ENCODE data around the gene NATD1.

Gene NATD1

GRCh38 chr17:21288571-21289017, 35.4 kb upstream of the NATD1 start:
- H3K27ac ChIP-seq (ENCODE audit: low read depth, low read length): no peak overlapping the region
- H3K27me3 ChIP-seq (ENCODE audit: insufficient read depth, low read length): peaks cover 5% of the 10 kb centered on the region
- no peak overlapping the region for H3K4me3 ChIP-seq (ENCODE audit: low read length)
- H3K9me3 ChIP-seq (ENCODE audit: insufficient read depth, low read depth, low read length): peaks cover 6% of the 10 kb centered on the region; the same call in 1 of the 2 replicates
- H3K4me1 ChIP-seq (ENCODE audit: insufficient read depth, low read length): peaks cover 18% of the 10 kb centered on the region
- no peak overlapping the region for H3K9ac ChIP-seq (ENCODE audit: low read depth, low read length)
- no peaks in the 10 kb centered on the region for H3K36me3 ChIP-seq (ENCODE audit: insufficient read depth, low read length)
- WGBS: 87% methylated on average over 6 of the region's 6 CpGs

- H3K9ac ChIP-seq (ENCODE audit: low read depth, low read length): peak overlapping the region; percentile 37; the same call in 1 of the 2 replicates
- H3K27me3 ChIP-seq (ENCODE audit: insufficient read depth, low read length): peaks cover 12% of the 10 kb centered on the region
- no peak overlapping the region for H3K27ac ChIP-seq (ENCODE audit: low read depth, low read length)
- peaks cover 4% of the 10 kb centered on the region; the same call in 1 of the 2 replicates for H3K9me3 ChIP-seq (ENCODE audit: insufficient read depth, low read depth, low read length)
- H3K4me1 ChIP-seq (ENCODE audit: insufficient read depth, low read length): peaks cover 18% of the 10 kb centered on the region
- no peaks in the 10 kb centered on the region for H3K36me3 ChIP-seq (ENCODE audit: insufficient read depth, low read length)
- H3K4me3 ChIP-seq (ENCODE audit: low read length): no peak overlapping the region
- WGBS: 83% methylated on average over 18 of the region's 18 CpGs
Measured at GRCh38 chr17:21287703-21288449, 34.7 kb upstream of the NATD1 start.

DNA sequence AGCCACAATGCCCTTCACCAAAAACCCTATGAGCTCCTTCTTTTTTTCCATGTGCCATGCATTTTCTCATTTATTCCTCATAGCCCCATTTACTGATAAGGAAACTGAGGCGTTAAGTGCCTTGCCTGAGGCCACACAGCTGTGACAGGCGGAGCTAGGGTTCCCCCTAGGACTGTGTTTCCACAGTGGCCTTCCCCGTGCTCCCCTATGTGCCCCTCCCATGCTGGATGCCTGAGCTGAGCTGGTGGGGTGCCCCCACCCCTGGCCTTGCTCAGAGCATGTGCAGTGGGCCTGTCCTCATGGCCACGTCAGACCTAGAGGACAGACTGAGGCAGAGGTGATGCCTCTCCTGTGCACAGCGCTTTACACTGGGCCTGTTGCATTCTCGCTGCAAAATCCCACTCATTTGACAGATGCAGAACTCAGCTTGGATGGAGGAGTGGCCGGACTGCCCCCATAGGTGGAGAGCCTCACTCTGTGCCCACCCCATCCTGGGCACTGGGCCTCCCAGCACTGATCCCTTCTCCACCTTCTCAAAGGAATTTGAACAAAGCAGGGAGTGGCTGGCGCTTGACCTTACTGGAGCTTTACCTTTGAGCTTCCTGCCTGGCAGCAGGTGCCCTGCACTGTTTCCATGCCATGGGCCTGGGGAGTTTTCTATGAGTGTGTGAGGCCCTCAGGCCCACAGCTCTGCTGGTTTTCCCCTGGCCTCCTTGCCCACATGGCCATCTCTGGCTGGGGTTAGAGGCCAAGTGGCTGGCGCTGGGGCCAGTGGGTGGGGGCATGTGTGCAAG, 33.9 kb upstream of the NATD1 start:
- H3K27me3 ChIP-seq (ENCODE audit: insufficient read depth, low read length): peaks cover 20% of the 10 kb centered on the region
- peak overlapping the region; percentile 37; the same call in 1 of the 2 replicates for H3K9ac ChIP-seq (ENCODE audit: low read depth, low read length)
- H3K4me1 ChIP-seq (ENCODE audit: insufficient read depth, low read length): peaks cover 18% of the 10 kb centered on the region
- 90% methylated on average over 9 of the region's 9 CpGs for WGBS
- H3K9me3 ChIP-seq (ENCODE audit: insufficient read depth, low read depth, low read length): no peaks in the 10 kb centered on the region
- H3K4me3 ChIP-seq (ENCODE audit: low read length): no peak overlapping the region
- H3K27ac ChIP-seq (ENCODE audit: low read depth, low read length): no peak overlapping the region
- H3K36me3 ChIP-seq (ENCODE audit: insufficient read depth, low read length): no peaks in the 10 kb centered on the region

- 43% methylated on average over 16 of the region's 16 CpGs for WGBS
Measured at GRCh38 chr17:21286066-21286770, 33.0 kb upstream of the NATD1 start.

GRCh38 chr17:21285164-21286065, 32.2 kb upstream of the NATD1 start:
- Histone ChIP-seq H3K27ac (ENCODE audit: low read depth, low read length) (no peak overlapping the region), H3K36me3 (ENCODE audit: insufficient read depth, low read length) (no peaks in the 10 kb centered on the region), H3K9ac (ENCODE audit: low read depth, low read length) (peak overlapping the region; percentile 68), H3K4me1 (ENCODE audit: insufficient read depth, low read length) (peaks cover 18% of the 10 kb centered on the region), H3K9me3 (ENCODE audit: insufficient read depth, low read depth, low read length) (no peaks in the 10 kb centered on the region), H3K27me3 (ENCODE audit: insufficient read depth, low read length) (peaks cover 24% of the 10 kb centered on the region), H3K4me3 (ENCODE audit: low read length) (peak overlapping the region; percentile 87)
- WGBS: 23% methylated on average over 16 of the region's 16 CpGs

More at GRCh38 chr17:21286066-21286770, 33.0 kb upstream of the NATD1 start:
- Histone ChIP-seq H3K9me3 (ENCODE audit: insufficient read depth, low read depth, low read length) (no peaks in the 10 kb centered on the region), H3K4me1 (ENCODE audit: insufficient read depth, low read length) (peaks cover 18% of the 10 kb centered on the region), H3K27me3 (ENCODE audit: insufficient read depth, low read length) (peaks cover 24% of the 10 kb centered on the region), H3K4me3 (ENCODE audit: low read length) (peak overlapping the region; percentile 87), H3K36me3 (ENCODE audit: insufficient read depth, low read length) (no peaks in the 10 kb centered on the region), H3K27ac (ENCODE audit: low read depth, low read length) (no peak overlapping the region), H3K9ac (ENCODE audit: low read depth, low read length) (peak overlapping the region; percentile 42; the same call in 1 of the 2 replicates)

DNA sequence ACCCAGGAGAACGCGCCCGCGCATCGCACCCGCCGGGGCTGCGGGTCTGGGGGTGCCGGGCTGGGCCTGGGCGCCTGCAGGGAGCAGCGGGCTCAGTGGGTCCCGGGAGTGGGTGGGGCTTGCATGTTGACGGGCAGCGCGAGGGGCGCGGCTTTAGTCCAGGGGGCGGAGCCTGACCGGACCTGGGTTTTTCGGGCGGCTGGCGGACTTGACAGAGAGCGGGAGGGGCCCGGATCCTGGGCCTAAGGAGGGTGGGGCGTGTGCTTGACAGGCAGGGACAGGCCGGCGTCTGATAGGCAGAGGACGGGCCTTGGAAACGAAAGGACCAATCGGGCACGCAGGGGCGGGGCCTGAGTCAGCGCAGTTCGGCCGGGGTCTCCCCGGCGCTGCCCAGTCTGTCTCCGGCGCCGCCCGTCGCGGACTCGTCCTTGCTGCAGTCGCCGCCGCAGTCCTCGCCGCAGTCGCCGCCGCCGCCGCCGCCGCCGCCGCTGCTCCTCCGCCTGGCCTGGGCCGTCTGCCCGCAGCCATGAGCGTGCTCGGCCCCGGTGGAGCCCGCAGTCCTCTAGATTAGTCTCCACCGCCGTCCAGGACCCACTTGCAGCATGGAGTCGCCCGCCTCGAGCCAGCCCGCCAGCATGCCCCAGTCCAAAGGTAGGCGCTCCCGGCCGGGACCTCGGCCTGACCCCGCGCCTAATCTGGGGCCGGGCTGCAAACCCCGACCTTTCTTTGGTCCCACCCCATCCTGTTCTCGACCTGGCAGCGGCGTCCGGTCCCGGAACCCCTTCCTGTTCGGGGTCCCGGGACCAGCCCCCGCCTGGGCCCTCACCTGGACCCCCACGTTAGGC, 31.3 kb upstream of the NATD1 start, which contains the start of gene MAP2K3:
Gene MAP2K3, plus strand, starts transcription at position 393 of the 845 bp plus-strand sequence. Its CDS starts 210 bp downstream, at position 603.
- H3K4me1 ChIP-seq (ENCODE audit: insufficient read depth, low read length): peaks cover 18% of the 10 kb centered on the region
- under 1% methylated on average over 88 of the region's 88 CpGs for WGBS
- no peak within 1 kb of the TSS for H3K27ac ChIP-seq (ENCODE audit: low read depth, low read length)
- H3K9ac ChIP-seq (ENCODE audit: low read depth, low read length): peak within 1 kb of the TSS; percentile 68
- peaks cover 24% of the 10 kb centered on the region for H3K27me3 ChIP-seq (ENCODE audit: insufficient read depth, low read length)
- peak within 1 kb of the TSS; percentile 87 for H3K4me3 ChIP-seq (ENCODE audit: low read length)
- H3K9me3 ChIP-seq (ENCODE audit: insufficient read depth, low read depth, low read length): no peaks in the 10 kb centered on the region
- no peaks in the 10 kb centered on the region for H3K36me3 ChIP-seq (ENCODE audit: insufficient read depth, low read length)

DNA sequence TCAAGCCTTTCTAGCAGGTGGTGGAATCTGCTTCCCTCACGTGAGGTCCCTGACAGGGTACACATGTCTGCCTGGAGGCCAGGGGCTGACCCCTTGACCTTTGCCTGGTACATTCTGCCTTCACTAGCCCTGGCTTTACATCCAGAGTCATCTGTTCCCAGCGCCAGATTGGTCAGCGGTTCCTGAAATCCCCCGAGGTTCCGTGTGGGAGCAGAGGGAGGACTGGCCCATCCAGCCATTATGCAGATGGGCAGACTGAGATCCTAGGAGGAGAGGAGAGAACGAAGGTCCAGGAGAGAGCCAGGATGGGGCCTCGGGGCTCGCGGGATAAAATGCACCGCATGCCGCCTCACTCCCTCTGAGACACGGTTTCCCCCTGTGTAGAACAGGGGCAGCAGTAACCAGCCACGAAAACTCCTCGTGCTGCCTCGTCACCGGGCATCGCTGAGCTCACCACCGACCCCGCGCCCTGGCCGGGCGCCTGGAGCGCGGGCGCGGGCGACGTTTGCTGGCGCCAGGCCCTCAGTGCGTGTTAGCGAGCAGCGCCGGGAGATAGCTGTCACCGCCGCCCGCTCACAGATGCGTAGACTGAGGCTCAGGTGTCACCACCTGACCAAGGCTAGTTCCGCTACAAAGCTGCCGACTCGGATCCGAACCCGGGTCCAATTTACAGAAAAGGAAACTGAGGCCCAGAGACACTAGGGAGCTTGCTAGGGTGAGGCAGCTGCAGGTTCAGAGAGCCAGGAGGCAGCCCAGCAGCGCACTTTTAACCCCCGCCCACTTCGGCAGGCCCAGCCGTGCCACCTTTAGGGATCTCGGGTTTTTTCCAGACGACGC, 30.5 kb upstream of the NATD1 start:
- Histone ChIP-seq H3K9me3 (ENCODE audit: insufficient read depth, low read depth, low read length) (no peaks in the 10 kb centered on the region), H3K36me3 (ENCODE audit: insufficient read depth, low read length) (no peaks in the 10 kb centered on the region), H3K4me3 (ENCODE audit: low read length) (peak overlapping the region; percentile 87), H3K4me1 (ENCODE audit: insufficient read depth, low read length) (peaks cover 18% of the 10 kb centered on the region), H3K9ac (ENCODE audit: low read depth, low read length) (no peak overlapping the region), H3K27me3 (ENCODE audit: insufficient read depth, low read length) (peaks cover 24% of the 10 kb centered on the region), H3K27ac (ENCODE audit: low read depth, low read length) (no peak overlapping the region)
- 51% methylated on average over 49 of the region's 49 CpGs for WGBS

DNA sequence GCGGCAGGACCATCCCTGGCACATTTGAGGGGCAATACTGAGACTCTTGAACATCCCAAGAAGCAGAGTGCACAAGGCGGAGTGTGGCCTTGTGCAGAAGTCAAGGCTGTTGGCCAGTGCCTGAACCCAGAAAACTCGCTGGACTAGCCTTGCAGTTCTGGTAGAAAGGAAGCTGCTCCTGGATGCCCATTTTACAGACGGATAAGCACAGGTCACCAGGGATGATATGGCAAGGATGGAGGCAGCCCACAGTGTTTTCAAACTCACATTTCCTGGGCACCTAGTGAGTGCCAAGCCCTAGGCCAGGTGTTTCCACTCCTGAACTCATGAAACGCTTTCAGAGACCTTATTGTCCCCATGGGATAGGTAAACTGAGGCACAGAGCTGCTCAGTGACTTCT, 29.6 kb upstream of the NATD1 start:
- no peaks in the 10 kb centered on the region for H3K36me3 ChIP-seq (ENCODE audit: insufficient read depth, low read length)
- 95% methylated on average over 5 of the region's 5 CpGs for WGBS
- H3K9me3 ChIP-seq (ENCODE audit: insufficient read depth, low read depth, low read length): no peaks in the 10 kb centered on the region
- no peak overlapping the region for H3K4me3 ChIP-seq (ENCODE audit: low read length)
- H3K9ac ChIP-seq (ENCODE audit: low read depth, low read length): no peak overlapping the region
- H3K27ac ChIP-seq (ENCODE audit: low read depth, low read length): no peak overlapping the region
- H3K27me3 ChIP-seq (ENCODE audit: insufficient read depth, low read length): peaks cover 24% of the 10 kb centered on the region
- H3K4me1 ChIP-seq (ENCODE audit: insufficient read depth, low read length): peaks cover 18% of the 10 kb centered on the region

GRCh38 chr17:21282231-21282630, 29.0 kb upstream of the NATD1 start:
- peaks cover 28% of the 10 kb centered on the region for H3K27me3 ChIP-seq (ENCODE audit: insufficient read depth, low read length)
- peaks cover 16% of the 10 kb centered on the region for H3K4me1 ChIP-seq (ENCODE audit: insufficient read depth, low read length)
- no peak overlapping the region for H3K27ac ChIP-seq (ENCODE audit: low read depth, low read length)
- 64% methylated on average over 5 of the region's 5 CpGs for WGBS
- H3K4me3 ChIP-seq (ENCODE audit: low read length): no peak overlapping the region
- no peaks in the 10 kb centered on the region for H3K9me3 ChIP-seq (ENCODE audit: insufficient read depth, low read depth, low read length)
- H3K9ac ChIP-seq (ENCODE audit: low read depth, low read length): no peak overlapping the region
- H3K36me3 ChIP-seq (ENCODE audit: insufficient read depth, low read length): no peaks in the 10 kb centered on the region
